Naive thymus-derived CD4-positive, alpha-beta T cell (primary cell): ENCODE data around the gene DROSHA. TPM values are rescaled to one million over a fixed set of nuclear protein-coding genes. Genes with fewer than 3 reads are reported as not detected.
A peak's percentile ranks its signal among the peaks of the same experiment; 100 is the strongest.

Experiments used
- ATAC-seq: fragments of 150-1000 bp; cut with Tn5 transposase; 2 replicates; pipeline ENCODE4 v1.10.0; 2021; ENCODE audit warnings: mild to moderate bottlenecking, moderate library complexity
- CTCF ChIA-PET: fragments of 350-600 bp; sonication (Branson Sonifier 250); formaldehyde crosslinking; loops from one replicate; lab custom pipeline; 2021; ENCODE audit warnings: antibody characterized with exemption; lab: Charles Lee
- POLR2A ChIA-PET: fragments of 350-600 bp; sonication (Branson Sonifier 250); formaldehyde crosslinking; loops from one replicate; lab custom pipeline; 2021; ENCODE audit warnings: antibody characterized with exemption, inconsistent platforms; lab: Charles Lee
- DNase-seq, 9 donors: peaks; one replicate each; pipeline versions ENCODE4 v3.0.0 to v3.0.0-alpha.2; 2020 to 2022; ENCODE audit warnings: mixed read lengths in 1 of 9
- H3K27ac ChIP-seq: one replicate; pipeline ENCODE4 v1.7.0; 2013; ENCODE audit warnings: mild to moderate bottlenecking, low read depth, low read length, moderate library complexity
- H3K27me3 ChIP-seq, 2 donors: one replicate each; pipeline ENCODE4 v1.7.0; 2013; ENCODE audit warnings: low read length in 2 of 2, mild to moderate bottlenecking in 2 of 2, moderate library complexity in 2 of 2; ENCODE audit not compliant: control insufficient read depth in 2 of 2, insufficient read depth in 2 of 2
- H3K36me3 ChIP-seq, 3 experiments: 1 replicate in 2 of 3; 2 replicates in 1 of 3; pipeline ENCODE4 v1.7.0; 2013; ENCODE audit warnings: low read length in 3 of 3, mild to moderate bottlenecking in 3 of 3, moderate library complexity in 1 of 3; ENCODE audit not compliant: insufficient read depth in 3 of 3, control insufficient read depth in 2 of 3
- H3K4me1 ChIP-seq, 2 donors: one replicate each; pipeline ENCODE4 v1.7.0; 2013; ENCODE audit warnings: low read length in 2 of 2, mild to moderate bottlenecking in 2 of 2, moderate library complexity in 1 of 2; ENCODE audit not compliant: control insufficient read depth in 2 of 2, insufficient read depth in 2 of 2
- H3K4me3 ChIP-seq: 2 replicates; pipeline ENCODE4 v1.7.0; 2013; ENCODE audit warnings: mild to moderate bottlenecking, low read length
- H3K9me3 ChIP-seq, 3 experiments: 1 replicate in 2 of 3; 2 replicates in 1 of 3; pipeline ENCODE4 v1.7.0; 2013; ENCODE audit warnings: low read length in 3 of 3; ENCODE audit not compliant: control insufficient read depth in 2 of 3
- H3K27ac Mint-ChIP-seq, 9 donors: one replicate each; pipeline ENCODE4 v1.8.0; 2020 to 2022; ENCODE audit warnings: mixed read lengths in 9 of 9, mild to moderate bottlenecking in 8 of 9, moderate library complexity in 5 of 9, inconsistent platforms in 2 of 9
- H3K27me3 Mint-ChIP-seq, 5 donors: one replicate each; pipeline ENCODE4 v1.8.0; 2021 to 2022; ENCODE audit warnings: mixed read lengths in 5 of 5, mild to moderate bottlenecking in 1 of 5
- H3K36me3 Mint-ChIP-seq, 5 donors: one replicate each; pipeline ENCODE4 v1.8.0; 2020 to 2022; ENCODE audit warnings: mixed read lengths in 5 of 5, mild to moderate bottlenecking in 3 of 5, inconsistent platforms in 1 of 5
- H3K4me1 Mint-ChIP-seq, 7 donors: one replicate each; pipeline ENCODE4 v1.8.0; 2020 to 2022; ENCODE audit warnings: mixed read lengths in 7 of 7, mild to moderate bottlenecking in 3 of 7, inconsistent platforms in 1 of 7
- H3K4me3 Mint-ChIP-seq, 10 donors: one replicate each; pipeline ENCODE4 v1.8.0; 2020 to 2022; ENCODE audit warnings: mild to moderate bottlenecking in 10 of 10, mixed read lengths in 10 of 10, moderate library complexity in 6 of 10, inconsistent platforms in 2 of 10
- H3K9me3 Mint-ChIP-seq, 11 donors: one replicate each; pipeline ENCODE4 v1.8.0; 2020 to 2022; ENCODE audit warnings: mixed read lengths in 11 of 11, mild to moderate bottlenecking in 4 of 11, inconsistent platforms in 1 of 11, moderate library complexity in 1 of 11
- intact Hi-C, 2 donors: fragments of 100-400 bp; cut with micrococcal nuclease; formaldehyde crosslinking; loops; one replicate each; pipeline ENCODE4 v1.15.1; 2023
- polyA plus RNA-seq, 2 donors: library from polyadenylated mRNA; unstranded; fragments of 300-500 nt; fragmentation: Illumina TruSeq; gene quantifications; one replicate each; pipeline ENCODE4 v1.2.3, GENCODE V29; 2021
- total RNA-seq, 6 experiments: library from RNA in 5 of 6; stranded (reverse) in 5 of 6; gene quantifications; 1 replicate in 5 of 6; 2 replicates in 1 of 6; pipeline ENCODE4 v1.2.3 and lab custom pipeline; 2021 to 2026

The DROSHA gene
- total and polyA plus RNA-seq, 7 experiments from 2014 or later = 11.2 to 92.0 (median 61.8) TPM

DNA sequence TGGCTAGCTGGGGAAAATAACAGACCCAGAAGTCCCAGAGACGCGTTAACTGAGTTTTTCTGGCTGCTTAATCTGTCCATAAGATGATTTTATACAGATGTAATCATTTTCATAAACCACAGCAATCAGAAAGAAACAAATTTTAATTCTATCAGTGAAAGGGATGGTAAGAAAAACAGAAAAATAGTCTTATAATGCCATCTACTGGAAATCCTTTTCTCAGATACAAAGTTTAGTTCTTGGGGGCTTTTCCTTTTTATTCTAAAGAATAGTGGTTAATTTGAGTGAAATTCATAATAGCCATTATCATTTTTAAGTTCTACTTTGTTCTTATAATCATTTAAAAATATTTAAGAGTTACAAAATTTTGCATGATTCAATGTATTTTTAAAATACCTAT is 44.4 kb downstream of the DROSHA start:
- intact Hi-C loops = no loop called here
- H3K4me1 Mint-ChIP-seq = no peaks in the 10 kb centered on the region
- no peak for DNase-seq
- H3K9me3 Mint-ChIP-seq = no peaks in the 10 kb centered on the region
- H3K4me3 Mint-ChIP-seq = no peak overlapping the region
- Histone ChIP-seq H3K9me3 (no peaks in the 10 kb centered on the region), H3K27me3 (no peaks in the 10 kb centered on the region), H3K4me1 (no peaks in the 10 kb centered on the region), H3K36me3 (peaks cover 6 to 42% (median 7%) of the 10 kb centered on the region in 3 experiments), H3K4me3 (no peak overlapping the region), H3K27ac (no peak overlapping the region)
- no peak for ATAC-seq
- ChIA-PET CTCF (no interaction called here), POLR2A (no interaction called here)
- no peaks in the 10 kb centered on the region for H3K27me3 Mint-ChIP-seq
- H3K36me3 Mint-ChIP-seq = peaks cover 18 to 79% (median 49%) of the 10 kb centered on the region in 5 donors
- no peak overlapping the region for H3K27ac Mint-ChIP-seq

GRCh38 chr5:31486441-31486840 is 45.5 kb downstream of the DROSHA start:
- H3K4me3 ChIP-seq = no peak overlapping the region
- DNase-seq (no peak), ATAC-seq (no peak)
- no peaks in the 10 kb centered on the region for H3K27me3 ChIP-seq
- intact Hi-C loops = no loop called here
- CTCF ChIA-PET = no interaction called here
- POLR2A ChIA-PET = no interaction called here
- Mint-ChIP-seq H3K9me3 (no peaks in the 10 kb centered on the region), H3K4me1 (no peaks in the 10 kb centered on the region), H3K36me3 (peaks cover 18 to 81% (median 54%) of the 10 kb centered on the region in 5 donors), H3K27ac (peak overlapping the region in 2 of 9 donors; percentile 8 to 39), H3K4me3 (no peak overlapping the region), H3K27me3 (no peaks in the 10 kb centered on the region)
- H3K4me1 ChIP-seq = no peaks in the 10 kb centered on the region
- H3K36me3 ChIP-seq = peaks cover 7 to 47% (median 15%) of the 10 kb centered on the region in 3 experiments
- no peak overlapping the region for H3K27ac ChIP-seq
- no peaks in the 10 kb centered on the region for H3K9me3 ChIP-seq

DNA sequence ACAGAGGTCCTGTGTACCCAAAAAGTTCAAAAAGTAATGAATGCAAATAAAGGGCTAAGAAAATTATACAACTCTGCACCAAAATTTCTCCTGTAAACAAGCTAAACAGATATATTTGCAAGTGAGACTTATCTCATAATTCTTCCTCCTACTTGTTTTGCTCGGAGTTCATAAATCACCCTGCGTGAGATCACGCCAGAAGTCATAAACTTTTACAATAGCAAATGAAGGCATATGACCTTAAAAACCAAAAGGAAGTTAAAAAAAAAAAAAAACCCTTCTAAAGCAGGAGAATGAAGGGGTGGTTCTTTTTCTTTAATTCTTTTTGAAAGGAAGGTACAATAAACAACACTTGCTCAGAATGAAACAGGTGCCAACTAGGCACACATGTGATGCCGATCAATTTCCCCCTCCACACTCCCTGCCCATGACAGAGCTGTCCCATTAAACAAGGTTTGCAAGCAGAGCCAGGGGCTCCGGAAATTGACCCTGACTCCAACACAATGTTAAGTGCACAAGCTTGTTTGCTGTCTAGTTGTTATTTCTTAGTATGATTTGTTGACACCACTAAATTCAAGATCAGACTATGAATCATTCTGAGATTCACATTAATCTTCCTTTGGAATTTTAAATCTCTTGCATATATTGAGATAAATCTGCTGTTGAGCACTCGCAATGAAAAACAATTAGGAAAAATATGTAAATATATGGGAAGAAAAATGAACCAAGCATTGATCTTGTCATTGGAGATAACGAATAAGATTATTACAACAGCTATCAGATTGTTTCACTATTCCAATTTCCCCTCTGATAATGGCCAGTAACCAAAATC is 46.3 kb downstream of the DROSHA start:
- Histone ChIP-seq H3K4me1 (no peaks in the 10 kb centered on the region), H3K36me3 (peaks cover 7 to 47% (median 16%) of the 10 kb centered on the region in 3 experiments), H3K27me3 (no peaks in the 10 kb centered on the region), H3K4me3 (no peak overlapping the region), H3K27ac (no peak overlapping the region), H3K9me3 (no peaks in the 10 kb centered on the region)
- H3K9me3 Mint-ChIP-seq = no peaks in the 10 kb centered on the region
- peak overlapping the region in 1 of 9 donors; percentile 6 for H3K27ac Mint-ChIP-seq
- peaks cover 19 to 80% (median 62%) of the 10 kb centered on the region in 5 donors for H3K36me3 Mint-ChIP-seq
- H3K4me3 Mint-ChIP-seq = no peak overlapping the region
- CTCF ChIA-PET = no interaction called here
- ATAC-seq (no peak), DNase-seq (no peak)
- intact Hi-C loops = no loop called here
- H3K4me1 Mint-ChIP-seq = no peaks in the 10 kb centered on the region
- POLR2A ChIA-PET = no interaction called here
- H3K27me3 Mint-ChIP-seq = no peaks in the 10 kb centered on the region

GRCh38 chr5:31481531-31482165 is 50.2 kb downstream of the DROSHA start:
- ChIA-PET CTCF (no interaction called here), POLR2A (no interaction called here)
- ATAC-seq (no peak), DNase-seq (no peak)
- no peaks in the 10 kb centered on the region for H3K27me3 Mint-ChIP-seq
- H3K27ac Mint-ChIP-seq = peak overlapping the region in 1 of 9 donors; percentile 26
- Histone ChIP-seq H3K4me3 (no peak overlapping the region), H3K4me1 (no peaks in the 10 kb centered on the region), H3K27me3 (no peaks in the 10 kb centered on the region), H3K27ac (no peak overlapping the region), H3K36me3 (peaks cover 4 to 37% (median 16%) of the 10 kb centered on the region in 3 experiments), H3K9me3 (no peaks in the 10 kb centered on the region)
- H3K4me3 Mint-ChIP-seq = no peak overlapping the region
- no peaks in the 10 kb centered on the region for H3K4me1 Mint-ChIP-seq
- intact Hi-C loops = no loop called here
- peaks cover 9 to 72% (median 56%) of the 10 kb centered on the region in 5 donors for H3K36me3 Mint-ChIP-seq
- H3K9me3 Mint-ChIP-seq = no peaks in the 10 kb centered on the region

DNA sequence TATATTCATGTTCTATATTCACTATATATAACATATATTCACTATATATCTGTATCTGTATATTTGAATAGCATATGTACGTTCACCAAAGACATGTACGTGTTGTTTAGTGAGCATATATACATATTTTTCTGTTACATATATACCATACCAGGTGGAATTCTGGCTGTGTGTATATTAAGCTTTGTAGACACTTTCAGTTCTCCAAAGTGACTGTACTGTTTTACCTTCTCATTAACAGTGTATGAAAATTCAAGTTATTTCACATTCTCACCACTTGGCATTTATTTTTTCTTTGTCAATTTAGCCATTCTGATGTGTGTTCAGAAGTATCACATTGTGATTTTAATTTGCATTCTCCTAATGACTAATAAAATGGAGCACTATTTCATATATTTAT is 52.2 kb downstream of the DROSHA start:
- Mint-ChIP-seq H3K4me3 (no peak overlapping the region), H3K27me3 (no peaks in the 10 kb centered on the region), H3K36me3 (peaks cover 11 to 71% (median 50%) of the 10 kb centered on the region in 5 donors), H3K27ac (no peak overlapping the region), H3K9me3 (no peaks in the 10 kb centered on the region), H3K4me1 (no peaks in the 10 kb centered on the region)
- ATAC-seq = no peak
- H3K36me3 ChIP-seq = peaks cover 0 to 32% (median 16%) of the 10 kb centered on the region in 3 experiments
- CTCF ChIA-PET = no interaction called here
- H3K27me3 ChIP-seq = no peaks in the 10 kb centered on the region
- POLR2A ChIA-PET = no interaction called here
- H3K4me1 ChIP-seq = no peaks in the 10 kb centered on the region
- intact Hi-C loops = no loop called here
- H3K4me3 ChIP-seq = no peak overlapping the region
- no peak overlapping the region for H3K27ac ChIP-seq
- H3K9me3 ChIP-seq = no peaks in the 10 kb centered on the region
- DNase-seq = no peak

GRCh38 chr5:31478901-31479300 is 53.0 kb downstream of the DROSHA start:
- Histone ChIP-seq H3K9me3 (no peaks in the 10 kb centered on the region), H3K27me3 (no peaks in the 10 kb centered on the region), H3K4me3 (no peak overlapping the region), H3K36me3 (peaks cover 0 to 32% (median 16%) of the 10 kb centered on the region in 3 experiments), H3K4me1 (no peaks in the 10 kb centered on the region), H3K27ac (no peak overlapping the region)
- H3K27ac Mint-ChIP-seq = no peak overlapping the region
- DNase-seq (no peak), ATAC-seq (no peak)
- POLR2A ChIA-PET = no interaction called here
- H3K4me3 Mint-ChIP-seq = no peak overlapping the region
- intact Hi-C loops = no loop called here
- CTCF ChIA-PET = no interaction called here
- H3K27me3 Mint-ChIP-seq = no peaks in the 10 kb centered on the region
- no peaks in the 10 kb centered on the region for H3K4me1 Mint-ChIP-seq
- H3K36me3 Mint-ChIP-seq = peaks cover 11 to 67% (median 46%) of the 10 kb centered on the region in 5 donors
- no peaks in the 10 kb centered on the region for H3K9me3 Mint-ChIP-seq
